PC-3 (cell line): ENCODE data around the gene CBFA2T2.

Experiments
- EZH2phosphoT487 ChIP-seq: fragments of 300-600 bp; sonication (generic); IDR thresholded peaks from 2 replicates; pipeline ENCODE4 v1.6.1; 2018; ENCODE audit warnings: mild to moderate bottlenecking, antibody characterized with exemption, low read length, borderline replicate concordance
- TF ChIP-seq, protein P1 (sequence below): fragments of 300-600 bp; sonication (generic); conservative IDR thresholded peaks from 2 replicates; pipeline ENCODE4 v1.5.1; 2017; ENCODE audit warnings: antibody characterized with exemption, low read depth, mild to moderate bottlenecking, low read length

DNA sequence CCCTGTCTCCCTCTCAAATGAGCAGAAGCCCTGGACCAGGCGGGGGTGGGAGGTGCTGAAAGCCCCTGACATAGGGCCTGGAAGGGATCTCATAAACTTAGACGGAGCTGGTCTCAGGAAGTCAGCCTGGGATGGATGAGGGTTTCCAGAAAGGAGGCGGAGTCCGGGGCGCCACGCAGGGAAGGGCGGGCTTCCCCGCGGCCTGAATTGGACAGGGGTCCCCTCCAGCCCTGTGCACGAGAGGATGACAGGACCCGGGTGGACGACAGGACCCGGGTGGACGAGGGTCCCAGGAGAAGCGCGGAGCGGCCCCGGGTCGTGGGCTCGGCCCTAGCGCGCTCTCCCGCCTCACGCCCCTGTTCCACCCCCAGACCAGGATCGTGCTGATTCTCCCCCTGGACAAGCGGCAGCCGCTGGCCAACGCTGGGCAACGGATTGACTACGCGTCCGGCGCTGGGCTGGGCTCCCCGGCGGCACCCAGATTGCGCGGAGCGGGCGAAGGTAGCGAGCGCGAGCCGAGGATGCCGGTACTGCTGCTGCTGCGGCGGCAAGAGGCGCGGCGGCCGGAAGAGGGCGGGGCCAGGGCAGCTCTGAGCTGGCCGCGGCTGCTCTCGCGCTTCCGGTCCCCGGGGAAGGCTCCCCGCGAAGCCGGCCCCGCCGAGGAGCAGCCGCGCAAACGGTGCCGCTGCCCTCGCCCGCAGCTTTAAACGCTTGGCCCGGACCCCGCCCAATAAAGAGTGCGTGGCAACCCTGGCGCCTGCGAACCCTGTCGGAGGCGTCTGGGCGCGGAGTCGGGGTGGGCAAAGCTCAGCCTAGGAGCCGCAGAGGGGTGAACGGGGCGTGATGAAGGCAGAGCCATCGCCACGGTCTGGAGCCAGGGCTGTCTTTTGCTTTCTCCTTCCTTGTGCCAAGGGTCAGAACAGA lies 173.5 kb downstream of the CBFA2T2 start:
- TF ChIP-seq, protein P1, sequence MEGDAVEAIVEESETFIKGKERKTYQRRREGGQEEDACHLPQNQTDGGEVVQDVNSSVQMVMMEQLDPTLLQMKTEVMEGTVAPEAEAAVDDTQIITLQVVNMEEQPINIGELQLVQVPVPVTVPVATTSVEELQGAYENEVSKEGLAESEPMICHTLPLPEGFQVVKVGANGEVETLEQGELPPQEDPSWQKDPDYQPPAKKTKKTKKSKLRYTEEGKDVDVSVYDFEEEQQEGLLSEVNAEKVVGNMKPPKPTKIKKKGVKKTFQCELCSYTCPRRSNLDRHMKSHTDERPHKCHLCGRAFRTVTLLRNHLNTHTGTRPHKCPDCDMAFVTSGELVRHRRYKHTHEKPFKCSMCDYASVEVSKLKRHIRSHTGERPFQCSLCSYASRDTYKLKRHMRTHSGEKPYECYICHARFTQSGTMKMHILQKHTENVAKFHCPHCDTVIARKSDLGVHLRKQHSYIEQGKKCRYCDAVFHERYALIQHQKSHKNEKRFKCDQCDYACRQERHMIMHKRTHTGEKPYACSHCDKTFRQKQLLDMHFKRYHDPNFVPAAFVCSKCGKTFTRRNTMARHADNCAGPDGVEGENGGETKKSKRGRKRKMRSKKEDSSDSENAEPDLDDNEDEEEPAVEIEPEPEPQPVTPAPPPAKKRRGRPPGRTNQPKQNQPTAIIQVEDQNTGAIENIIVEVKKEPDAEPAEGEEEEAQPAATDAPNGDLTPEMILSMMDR, result no peak
- no peak for TF ChIP-seq EZH2phosphoT487
